B cell (primary cell): ENCODE measurements around the gene CACNA1F. TPM values are rescaled to one million over a fixed set of nuclear protein-coding genes. Genes with fewer than 3 reads are reported as not detected.

ENCODE experiments used
- ATAC-seq: fragments of 200-7000 bp; cut with Tn5 transposase; one replicate; pipeline ENCODE4 v1.10.0; 2021; ENCODE audit warnings: low read depth, mild to moderate bottlenecking, moderate number of reproducible peaks, moderate library complexity
- CTCF ChIA-PET: fragments of 350-600 bp; sonication (Branson Sonifier 250); formaldehyde crosslinking; loops from one replicate; lab custom pipeline; 2021; ENCODE audit warnings: antibody characterized with exemption, inconsistent platforms; lab: Charles Lee
- POLR2A ChIA-PET: fragments of 350-600 bp; sonication (Branson Sonifier 250); formaldehyde crosslinking; loops from one replicate; lab custom pipeline; 2021; ENCODE audit warnings: antibody characterized with exemption; lab: Charles Lee
- DNase-seq: peaks from one replicate; pipeline ENCODE4 v3.0.0; 2013
- H2AFZ ChIP-seq: 2 replicates; pipeline ENCODE4 v1.6.1; 2012; ENCODE audit warnings: mild to moderate bottlenecking, low read depth, low read length; ENCODE audit not compliant: insufficient read depth, poor library complexity, severe bottlenecking
- H3K27ac ChIP-seq, 2 donors: 1 replicate in 1 of 2; 2 replicates in 1 of 2; pipeline ENCODE4 v1.5.1; 2012 to 2013; ENCODE audit warnings: low read length in 2 of 2, mild to moderate bottlenecking in 2 of 2, moderate library complexity in 1 of 2
- H3K27me3 ChIP-seq, 4 experiments: fragments of 200-600 bp in 1 of 4; sonication (generic) in 1 of 4; replicated peaks in 1 of 4; 1 replicate in 2 of 4; 2 replicates in 2 of 4; pipeline versions ENCODE4 v1.6.1 to v1.7.0; 2013 to 2016; ENCODE audit warnings: low read length in 3 of 4, mild to moderate bottlenecking in 2 of 4, mixed read lengths in 1 of 4, moderate library complexity in 1 of 4; ENCODE audit not compliant: insufficient read depth in 4 of 4, control insufficient read depth in 3 of 4; ENCODE audit errors: control extremely low read depth in 1 of 4
- H3K36me3 ChIP-seq, 2 experiments: replicated peaks in 1 of 2; 1 replicate in 1 of 2; 2 replicates in 1 of 2; pipeline versions ENCODE4 v1.6.1 to v1.7.1; 2013; ENCODE audit warnings: low read length in 1 of 2; ENCODE audit not compliant: insufficient read depth in 2 of 2, control insufficient read depth in 1 of 2; ENCODE audit errors: control extremely low read depth in 1 of 2, extremely low read depth in 1 of 2
- H3K4me1 ChIP-seq, 2 donors: fragments of 200-600 bp in 1 of 2; sonication (generic) in 1 of 2; 1 replicate in 1 of 2; 2 replicates in 1 of 2; pipeline versions ENCODE4 v1.5.1 to v1.6.1; 2013 to 2017; ENCODE audit warnings: low read length in 2 of 2; ENCODE audit not compliant: control insufficient read depth in 2 of 2, insufficient read depth in 2 of 2
- H3K4me2 ChIP-seq: replicated peaks from 2 replicates; pipeline ENCODE3; 2012; ENCODE audit warnings: mild to moderate bottlenecking, low read depth, low read length; ENCODE audit not compliant: poor library complexity, severe bottlenecking
- H3K4me3 ChIP-seq, 5 experiments: fragments of 200-600 bp in 1 of 5; sonication (generic) in 1 of 5; 1 replicate in 3 of 5; 2 replicates in 2 of 5; pipeline versions ENCODE4 v1.5.1 to v1.7.0; 2011 to 2016; ENCODE audit warnings: low read length in 4 of 5, mild to moderate bottlenecking in 4 of 5, low read depth in 2 of 5, control low read depth in 1 of 5, moderate library complexity in 1 of 5; ENCODE audit not compliant: insufficient read depth in 1 of 5; ENCODE audit errors: control extremely low read depth in 1 of 5, extremely low read depth in 1 of 5
- H3K79me2 ChIP-seq: fragments of 200-600 bp; sonication (generic); one replicate; pipeline ENCODE4 v1.6.0; 2016; ENCODE audit warnings: low read length; ENCODE audit not compliant: control insufficient read depth, insufficient read depth
- H3K9ac ChIP-seq: fragments of 200-600 bp; sonication (generic); 2 replicates; pipeline ENCODE4 v1.6.1; 2017; ENCODE audit warnings: mild to moderate bottlenecking, low read length, moderate library complexity
- H3K9me3 ChIP-seq, 3 donors: one replicate each; pipeline versions ENCODE4 v1.6.1 to v1.7.1; 2013; ENCODE audit warnings: low read length in 2 of 3; ENCODE audit not compliant: control insufficient read depth in 2 of 3, insufficient read depth in 1 of 3; ENCODE audit errors: control extremely low read depth in 1 of 3
- H4K20me1 ChIP-seq: 2 replicates; pipeline ENCODE4 v1.6.0; 2012; ENCODE audit warnings: mild to moderate bottlenecking, low read length; ENCODE audit not compliant: insufficient read depth, control insufficient read depth, poor library complexity, severe bottlenecking
- H3K27ac Mint-ChIP-seq: one replicate; pipeline ENCODE4 v1.8.0; 2021; ENCODE audit warnings: mixed read lengths
- H3K27me3 Mint-ChIP-seq: one replicate; pipeline ENCODE4 v1.8.0; 2021; ENCODE audit warnings: mixed read lengths
- H3K4me1 Mint-ChIP-seq: one replicate; pipeline ENCODE4 v1.8.0; 2021; ENCODE audit warnings: mixed read lengths
- H3K4me3 Mint-ChIP-seq: one replicate; pipeline ENCODE4 v1.8.0; 2021; ENCODE audit warnings: mixed read lengths
- H3K9me3 Mint-ChIP-seq: one replicate; pipeline ENCODE4 v1.8.0; 2022; ENCODE audit warnings: mixed read lengths; ENCODE audit not compliant: insufficient read depth
- EZH2 ChIP-seq: IDR thresholded peaks from 2 replicates; pipeline ENCODE4 v1.6.1; 2012; ENCODE audit warnings: borderline replicate concordance, low read depth, mild to moderate bottlenecking, moderate library complexity, low read length; ENCODE audit not compliant: insufficient read depth, poor library complexity, severe bottlenecking
- WGBS: methylation state at CpG from one replicate; pipeline ENCODE4 v1.1.5; 2013; ENCODE audit warnings: missing lambda C conversion rate; ENCODE audit not compliant: insufficient coverage; 5-methylcytosine and 5-hydroxymethylcytosine counted together
- intact Hi-C: fragments of 100-400 bp; cut with micrococcal nuclease; formaldehyde crosslinking; loops from one replicate; pipeline ENCODE4 v1.10.0; 2022
- polyA plus RNA-seq: library from polyadenylated mRNA; depleted of rRNA; stranded (reverse); fragments of >200 nt; gene quantifications from 2 replicates; pipeline ENCODE4 v1.2.3, GENCODE V29; 2012
- total RNA-seq, 2 donors: library from RNA; stranded (reverse); fragments of 120-200 nt in 1 of 2; gene quantifications; 1 replicate in 1 of 2; 2 replicates in 1 of 2; pipeline versions ENCODE4 v1.2.3 to v1.2.4, GENCODE V29; 2013 to 2022
- TF ChIP-seq, protein P1 (sequence below): fragments of 200-600 bp; IDR thresholded peaks from one replicate; pipeline ENCODE4 v1.8.0; 2022; ENCODE audit warnings: antibody characterized with exemption, mild to moderate bottlenecking

The CACNA1F gene
- total and polyA plus RNA-seq, 2 donors (not counting 1 experiment from before 2014, with no cell fraction given) = 6.7 to 9.3 TPM

DNA sequence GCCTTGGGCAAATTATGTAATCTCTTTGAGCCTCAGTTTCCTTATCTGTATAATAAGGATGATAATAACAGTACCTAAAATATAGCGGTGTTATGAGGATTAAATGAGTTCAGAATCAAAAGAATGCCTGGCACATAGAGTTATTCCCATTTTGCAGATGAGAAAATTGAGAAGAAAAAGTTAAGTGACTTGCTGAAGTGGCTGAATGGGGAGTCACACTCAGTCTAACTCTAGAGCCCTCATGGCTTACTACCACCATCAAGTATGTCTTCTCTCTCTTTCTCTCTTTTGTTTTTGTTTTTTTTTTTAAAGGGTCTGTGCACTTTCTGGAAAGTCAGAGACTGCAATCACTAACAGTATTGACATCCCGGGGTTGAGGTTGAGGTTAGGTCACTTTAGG is 615 bp downstream of the CACNA1F start:
- TF ChIP-seq EZH2 = no peak
- TF ChIP-seq, protein P1, sequence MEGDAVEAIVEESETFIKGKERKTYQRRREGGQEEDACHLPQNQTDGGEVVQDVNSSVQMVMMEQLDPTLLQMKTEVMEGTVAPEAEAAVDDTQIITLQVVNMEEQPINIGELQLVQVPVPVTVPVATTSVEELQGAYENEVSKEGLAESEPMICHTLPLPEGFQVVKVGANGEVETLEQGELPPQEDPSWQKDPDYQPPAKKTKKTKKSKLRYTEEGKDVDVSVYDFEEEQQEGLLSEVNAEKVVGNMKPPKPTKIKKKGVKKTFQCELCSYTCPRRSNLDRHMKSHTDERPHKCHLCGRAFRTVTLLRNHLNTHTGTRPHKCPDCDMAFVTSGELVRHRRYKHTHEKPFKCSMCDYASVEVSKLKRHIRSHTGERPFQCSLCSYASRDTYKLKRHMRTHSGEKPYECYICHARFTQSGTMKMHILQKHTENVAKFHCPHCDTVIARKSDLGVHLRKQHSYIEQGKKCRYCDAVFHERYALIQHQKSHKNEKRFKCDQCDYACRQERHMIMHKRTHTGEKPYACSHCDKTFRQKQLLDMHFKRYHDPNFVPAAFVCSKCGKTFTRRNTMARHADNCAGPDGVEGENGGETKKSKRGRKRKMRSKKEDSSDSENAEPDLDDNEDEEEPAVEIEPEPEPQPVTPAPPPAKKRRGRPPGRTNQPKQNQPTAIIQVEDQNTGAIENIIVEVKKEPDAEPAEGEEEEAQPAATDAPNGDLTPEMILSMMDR = no peak
- ChIA-PET POLR2A (no interaction called here), CTCF (no interaction called here)
- DNase-seq (no peak), ATAC-seq (no peak)
- Mint-ChIP-seq H3K9me3 (no peaks in the 10 kb centered on the region), H3K4me1 (peaks cover 31% of the 10 kb centered on the region), H3K4me3 (peak overlapping the region; percentile 37), H3K27ac (no peak overlapping the region), H3K27me3 (no peaks in the 10 kb centered on the region)
- Histone ChIP-seq H3K9me3 (no peaks in the 10 kb centered on the region), H3K4me2 (no peak overlapping the region), H3K9ac (no peak overlapping the region), H4K20me1 (no peaks in the 10 kb centered on the region), H3K27ac (no peak overlapping the region), H2AFZ (no peak overlapping the region), H3K36me3 (no peaks in the 10 kb centered on the region), H3K4me3 (no peak overlapping the region), H3K79me2 (peaks cover 8% of the 10 kb centered on the region), H3K27me3 (no peaks in the 10 kb centered on the region), H3K4me1 (peaks cover 17 to 38% of the 10 kb centered on the region in 2 donors)
- intact Hi-C loops = no loop called here
- WGBS = no CpG with 5 or more reads among the region's 2 CpGs

DNA sequence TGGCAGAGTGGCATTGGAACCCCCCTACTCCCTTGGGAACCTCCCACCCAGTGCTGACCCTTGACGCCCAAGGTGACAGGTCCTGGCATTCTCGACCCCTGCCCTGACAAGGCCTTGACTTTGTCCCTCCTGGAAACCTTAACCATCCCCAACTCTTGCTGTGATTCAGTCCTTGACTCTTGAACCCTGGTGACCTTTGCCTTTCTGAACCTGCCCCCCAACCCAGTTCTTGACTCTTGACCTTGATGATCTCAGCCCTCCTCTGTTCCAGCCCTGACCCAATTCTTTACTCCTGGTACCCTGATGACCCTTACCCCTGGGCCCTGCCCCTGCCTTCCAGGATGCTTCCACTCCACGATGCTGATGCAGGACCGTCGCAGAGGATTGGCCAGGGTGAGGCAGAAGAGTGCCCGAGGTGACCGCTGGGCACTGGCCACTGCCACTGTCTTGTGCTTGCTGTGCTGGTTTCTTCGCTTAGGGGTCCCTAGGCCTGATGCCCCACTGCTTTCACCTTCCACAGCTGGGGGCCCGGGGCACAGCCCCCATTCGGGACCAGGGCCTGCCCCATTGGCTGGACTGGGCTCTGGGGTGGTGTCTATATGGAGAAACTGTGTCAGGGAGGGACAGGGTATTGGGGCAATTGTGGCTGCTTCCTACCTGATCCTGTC is 1.7 kb downstream of the CACNA1F start:
- peak overlapping the region; percentile 97 for H3K27ac Mint-ChIP-seq
- no peaks in the 10 kb centered on the region for H3K27me3 Mint-ChIP-seq
- ATAC-seq (no peak), DNase-seq (no peak)
- Histone ChIP-seq H3K27me3 (no peaks in the 10 kb centered on the region), H3K4me1 (peaks cover 6 to 27% of the 10 kb centered on the region in 2 donors), H3K79me2 (peaks cover 8% of the 10 kb centered on the region), H3K4me2 (peak overlapping the region; percentile 62), H3K9me3 (no peaks in the 10 kb centered on the region), H3K4me3 (peak overlapping the region in 4 of 5 experiments; percentile 54 to 64 (median 60)), H3K9ac (peak overlapping the region; percentile 65), H2AFZ (peak overlapping the region; percentile 76), H4K20me1 (no peaks in the 10 kb centered on the region), H3K27ac (peak overlapping the region; percentile 87 to 88), H3K36me3 (no peaks in the 10 kb centered on the region)
- peak overlapping the region; percentile 89 for H3K4me3 Mint-ChIP-seq
- peaks cover 20% of the 10 kb centered on the region for H3K4me1 Mint-ChIP-seq
- CTCF ChIA-PET = interaction anchor here (1.0 kb wide), 1 partner anchor 64 kb away, joined by 3 read pairs; no protein-coding TSS in a partner anchor
- intact Hi-C loops = loop anchor here (2.0 kb wide), 1 partner anchor 41 kb away; no protein-coding TSS in a partner anchor
- 95% methylated on average over 7 of the region's 10 CpGs for WGBS
- TF ChIP-seq, protein P1 = no peak
- no peak for TF ChIP-seq EZH2
- H3K9me3 Mint-ChIP-seq = no peaks in the 10 kb centered on the region
- POLR2A ChIA-PET = interaction anchor here (1.0 kb wide), 1 partner anchor 37 kb away, joined by 3 read pairs; no protein-coding TSS in a partner anchor
